Measurements from ENCODE around the gene TMEM240. TPM values are rescaled to one million over a fixed set of nuclear protein-coding genes. Genes with fewer than 3 reads are reported as not detected.

The TMEM240 gene
- total RNA-seq, 120 experiments from 2014 or later, result 14.3 to 63.6 (median 37.6) TPM

Other genes with a start within 250 kb of the TMEM240 start
- gene ACAP3, start 232.7 kb downstream of the TMEM240 start, total RNA-seq, result 100 to 1,000 TPM in 119 of 120 experiments, 10 to 100 TPM in 1; 92.3 to 273 (median 164) TPM
- gene PUSL1, start 232.0 kb downstream of the TMEM240 start, total RNA-seq, result 10 to 100 TPM in 118 of 120 experiments, 1 to 10 TPM in 2; 9.1 to 22.8 (median 14.0) TPM
- 100 to 1,000 TPM in 109 of 120 experiments, 10 to 100 TPM in 11; 87.2 to 200 (median 130) TPM for gene INTS11, start 216.0 kb downstream of the TMEM240 start, total RNA-seq
- 10 to 100 TPM; 16.2 to 34.2 (median 22.5) TPM for gene CPTP, start 215.8 kb downstream of the TMEM240 start, total RNA-seq
- 1 to 10 TPM in 6 of 120 experiments, under 1 TPM in 108, not detected in 6; 0.11 to 1.7 (median 0.38) TPM for gene TAS1R3, start 209.3 kb downstream of the TMEM240 start, total RNA-seq
- gene DVL1, start 191.2 kb downstream of the TMEM240 start, total RNA-seq, result 100 to 1,000 TPM in 103 of 120 experiments, 10 to 100 TPM in 17; 86.3 to 201 (median 114) TPM
- gene MXRA8, start 182.1 kb downstream of the TMEM240 start, total RNA-seq, result 10 to 100 TPM in 29 of 120 experiments, 1 to 10 TPM in 91; 3.2 to 23.7 (median 7.3) TPM
- 100 to 1,000 TPM in 92 of 120 experiments, 10 to 100 TPM in 28; 78.7 to 143 (median 109) TPM for gene AURKAIP1, start 165.4 kb downstream of the TMEM240 start, total RNA-seq
- 100 to 1,000 TPM; 111 to 235 (median 165) TPM for gene CCNL2, start 141.3 kb downstream of the TMEM240 start, total RNA-seq
- gene MRPL20, start 133.3 kb downstream of the TMEM240 start, total RNA-seq, result 100 to 1,000 TPM in 12 of 120 experiments, 10 to 100 TPM in 108; 56.0 to 114 (median 86.3) TPM
- gene ANKRD65, start 119.3 kb downstream of the TMEM240 start, total RNA-seq, result 10 to 100 TPM in 118 of 120 experiments, 1 to 10 TPM in 2; 4.0 to 63.5 (median 26.5) TPM
- 100 to 1,000 TPM in 33 of 120 experiments, 10 to 100 TPM in 87; 27.4 to 258 (median 73.3) TPM for gene VWA1, start 104.9 kb downstream of the TMEM240 start, total RNA-seq
- 10 to 100 TPM in 10 of 120 experiments, 1 to 10 TPM in 109, under 1 TPM in 1; 0.94 to 16.5 (median 3.5) TPM for gene ATAD3C, start 90.9 kb downstream of the TMEM240 start, total RNA-seq
- 10 to 100 TPM in 118 of 120 experiments, 1 to 10 TPM in 2; 9.5 to 47.1 (median 24.6) TPM for gene ATAD3B, start 68.9 kb downstream of the TMEM240 start, total RNA-seq
- gene ATAD3A, start 28.5 kb downstream of the TMEM240 start, total RNA-seq, result 10 to 100 TPM; 12.3 to 33.0 (median 20.2) TPM
- gene SSU72, start 34.2 kb upstream of the TMEM240 start, total RNA-seq, result 100 to 1,000 TPM in 102 of 120 experiments, 10 to 100 TPM in 18; 79.2 to 139 (median 114) TPM
- 10 to 100 TPM in 115 of 120 experiments, 1 to 10 TPM in 5; 8.1 to 32.9 (median 19.4) TPM for gene FNDC10, start 59.5 kb upstream of the TMEM240 start, total RNA-seq
- 100 to 1,000 TPM in 116 of 120 experiments, 10 to 100 TPM in 4; 86.0 to 202 (median 127) TPM for gene MIB2, start 74.9 kb upstream of the TMEM240 start, total RNA-seq
- 10 to 100 TPM in 7 of 120 experiments, 1 to 10 TPM in 113; 1.2 to 13.7 (median 4.2) TPM for gene MMP23B, start 91.5 kb upstream of the TMEM240 start, total RNA-seq
- 10 to 100 TPM; 20.7 to 39.4 (median 29.1) TPM for gene CDK11B, start 118.4 kb upstream of the TMEM240 start, total RNA-seq
- 100 to 1,000 TPM in 15 of 120 experiments, 10 to 100 TPM in 105; 48.2 to 137 (median 82.2) TPM for gene SLC35E2B, start 152.2 kb upstream of the TMEM240 start, total RNA-seq
- 10 to 100 TPM; 17.9 to 87.7 (median 40.9) TPM for gene CDK11A, start 183.7 kb upstream of the TMEM240 start, total RNA-seq
- gene NADK, start 237.8 kb upstream of the TMEM240 start, total RNA-seq, result 10 to 100 TPM; 37.6 to 88.4 (median 49.0) TPM

Data from dorsolateral prefrontal cortex (tissue), 118 donors.